ENCODE results near the gene GPX2.

The GPX2 gene

DNA sequence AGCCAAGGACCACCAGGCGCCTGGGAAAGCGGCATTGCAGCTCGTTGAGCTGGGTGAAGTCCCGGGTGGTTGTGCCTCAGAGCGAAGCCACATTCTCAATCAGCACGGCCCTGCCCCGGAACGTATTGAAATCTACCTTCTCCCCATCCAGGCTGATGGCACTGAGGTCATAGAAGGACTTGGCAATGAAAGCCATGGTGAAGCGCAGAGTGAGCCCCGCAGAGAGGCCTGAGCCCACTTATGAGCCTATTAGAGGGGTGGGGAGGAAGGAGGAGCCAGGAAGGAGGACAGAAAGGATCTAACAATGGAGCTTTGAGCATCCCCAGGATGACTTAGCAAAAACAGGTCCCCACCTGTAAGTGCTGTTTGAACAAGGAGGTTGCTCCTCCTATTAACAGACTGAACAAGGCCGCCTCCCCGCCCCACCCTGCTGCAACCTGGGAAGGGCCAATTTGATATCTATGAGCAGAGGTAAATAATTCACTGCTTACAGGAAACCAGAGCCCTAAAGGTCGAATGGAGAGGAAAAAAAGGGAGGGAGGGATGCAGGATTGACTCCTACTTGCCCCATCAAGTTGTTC is at the start of gene GPX2:
Gene GPX2 (minus strand): TSS at position 215 of the 581 bp plus-strand sequence. CDS start 19 bp downstream, at position 196.
- no peak for DNase-seq (ENCODE audit: low read depth in 2 of 2)

GRCh38 chr14:64990939-64991338 is 48.4 kb upstream of the GPX2 start:
- DNase-seq (ENCODE audit: low read depth in 2 of 2) = no peak

DNA sequence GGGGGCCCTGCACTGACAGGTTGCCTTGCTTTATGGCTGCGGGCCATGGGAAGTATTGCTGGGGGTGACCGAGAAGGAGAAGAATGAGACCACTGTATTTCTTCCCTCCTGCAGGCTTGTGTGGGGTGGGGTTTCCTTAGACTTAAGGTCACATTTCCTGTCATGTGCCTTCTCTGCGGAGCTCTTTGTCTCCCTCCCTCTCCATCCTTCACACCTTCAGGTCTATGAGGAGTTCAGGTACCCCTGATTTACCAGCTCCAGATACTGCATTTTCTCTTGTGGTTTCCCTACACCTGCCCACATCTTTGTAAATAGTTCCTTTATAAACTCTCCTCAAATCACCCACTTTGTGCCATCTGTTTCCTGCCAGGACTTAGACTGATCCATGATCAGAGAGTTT is 47.8 kb upstream of the GPX2 start:
- DNase-seq (ENCODE audit: low read depth in 2 of 2) = no peak

DNA sequence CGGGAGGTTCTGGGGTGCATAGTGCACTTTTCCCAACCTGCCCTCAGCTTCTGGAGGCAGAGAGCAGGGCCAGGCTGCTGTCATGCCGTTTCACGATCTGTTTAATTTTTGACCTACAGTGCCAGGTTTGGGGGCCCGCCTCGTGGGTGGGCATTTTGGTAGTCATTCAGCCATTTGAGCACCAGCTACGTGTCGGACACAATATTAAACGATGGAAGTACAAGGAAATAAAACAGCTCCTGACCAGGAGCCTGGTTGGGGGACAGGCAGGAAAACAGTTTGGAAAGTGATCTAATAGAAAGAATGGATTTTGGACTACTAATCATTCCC is 44.9 kb upstream of the GPX2 start:
- DNase-seq (ENCODE audit: low read depth in 2 of 2) = no peak

GRCh38 chr14:64986648-64987437 is 44.3 kb upstream of the GPX2 start, which contains the start of gene FNTB:
FNTB (plus strand) TSS chr14:64986895; CDS start chr14:64986954, 59 bp downstream.
- DNase-seq (ENCODE audit: low read depth in 2 of 2) = peak; percentile 95

DNA sequence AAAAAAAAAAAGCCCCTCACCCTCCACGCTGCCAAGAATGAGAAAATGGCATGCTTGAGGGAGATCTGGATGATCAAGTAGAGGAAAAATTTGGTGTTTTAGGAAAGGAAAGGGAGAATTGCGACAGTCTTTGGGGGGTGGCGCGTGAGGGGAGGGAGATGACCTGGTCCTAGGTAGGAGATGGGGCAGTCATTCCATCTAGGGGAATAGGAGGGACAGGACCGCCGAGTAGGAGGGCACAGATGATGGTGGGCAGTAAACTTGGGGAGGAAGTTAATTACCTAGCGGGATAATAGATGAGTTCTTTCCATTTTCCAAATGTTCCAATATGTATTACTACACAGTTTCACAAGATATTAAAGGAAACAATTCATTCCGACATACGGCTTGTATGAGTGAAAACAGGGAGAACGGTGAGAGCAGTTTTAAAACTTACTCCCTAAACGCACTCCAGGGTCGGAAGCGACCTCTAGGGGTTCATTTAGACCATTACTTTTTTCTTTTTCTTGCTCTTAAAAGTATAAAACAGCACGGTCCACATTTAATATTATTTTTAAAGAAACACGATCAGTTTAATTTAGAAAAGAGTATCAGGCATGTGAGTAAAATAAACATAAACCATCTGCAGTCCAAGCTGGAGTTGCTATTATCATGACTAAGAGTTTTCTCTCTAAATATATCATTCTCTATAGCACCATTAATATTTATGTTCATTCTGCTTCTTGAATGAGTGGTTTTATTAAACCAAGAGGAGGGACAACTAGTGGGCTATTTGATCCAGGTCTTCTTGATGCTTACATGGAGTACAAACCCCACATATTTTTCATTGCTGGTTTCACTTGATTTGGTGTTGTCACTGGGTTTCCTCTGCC is 41.1 kb upstream of the GPX2 start:
- DNase-seq (ENCODE audit: low read depth in 2 of 2) = peak in 1 of 2 experiments; percentile 28

- DNase-seq (ENCODE audit: low read depth in 2 of 2) = no peak
These were observed 37.0 kb upstream of the GPX2 start for GRCh38 chr14:64979336-64980074.

DNA sequence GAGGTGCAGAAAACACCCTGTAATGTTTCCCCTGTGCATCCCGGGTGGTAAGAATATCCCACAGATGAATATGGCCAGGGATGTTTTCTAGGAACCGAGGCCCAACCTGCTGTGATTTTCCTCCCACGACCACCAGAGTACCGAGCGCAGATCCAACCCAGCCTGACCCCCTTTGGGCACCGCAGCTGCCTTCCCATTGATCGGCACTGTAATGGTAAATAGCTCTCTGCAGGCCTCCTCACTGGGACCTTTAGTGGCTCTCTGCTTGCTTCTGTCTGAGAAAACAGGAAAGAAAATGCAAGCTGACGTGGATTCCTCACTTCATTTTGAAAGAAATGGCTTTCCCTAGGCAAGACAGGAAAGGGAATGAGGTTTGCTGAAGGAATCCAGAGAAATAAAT is 32.0 kb upstream of the GPX2 start:
- no peak for DNase-seq (ENCODE audit: low read depth in 2 of 2)

- DNase-seq (ENCODE audit: low read depth in 2 of 2) = no peak
These were observed 31.3 kb upstream of the GPX2 start for GRCh38 chr14:64973826-64974225.

- DNase-seq (ENCODE audit: low read depth in 2 of 2) = no peak
These were observed 30.5 kb upstream of the GPX2 start for GRCh38 chr14:64973026-64973442.

GRCh38 chr14:64971943-64972791 is 29.6 kb upstream of the GPX2 start, which contains the start of gene RAB15:
RAB15 (minus strand) TSS chr14:64972336; CDS start chr14:64972076, 260 bp downstream.
- peak in 1 of 2 experiments; percentile 6 for DNase-seq (ENCODE audit: low read depth in 2 of 2)

DNA sequence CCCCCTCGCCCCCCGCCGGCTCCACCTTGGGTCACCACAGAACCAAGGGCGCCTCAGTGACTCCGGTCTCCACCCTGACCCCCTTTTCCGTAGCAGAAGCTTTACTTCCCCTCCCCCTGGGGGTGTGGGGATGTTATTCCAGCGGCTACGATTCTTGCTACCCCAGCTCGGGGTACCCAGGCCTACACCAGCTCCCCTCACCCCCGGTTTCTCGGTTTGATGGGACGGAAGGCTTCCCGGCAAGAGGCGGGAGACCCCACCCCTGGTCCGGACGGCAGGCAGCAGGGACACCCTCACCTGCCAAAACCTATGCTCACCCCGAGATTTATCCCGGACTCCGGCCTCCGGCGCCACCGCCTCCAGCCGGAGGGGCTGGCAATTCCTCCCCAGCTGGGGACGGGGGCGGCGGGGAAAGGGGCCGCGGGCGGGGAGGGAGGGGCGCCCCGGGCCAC is 29.0 kb upstream of the GPX2 start:
- DNase-seq (ENCODE audit: low read depth in 2 of 2) = no peak

GRCh38 chr14:64970776-64971477 is 28.4 kb upstream of the GPX2 start:
- no peak for DNase-seq (ENCODE audit: low read depth in 2 of 2)

- DNase-seq (ENCODE audit: low read depth in 2 of 2) = no peak
These were observed 27.5 kb upstream of the GPX2 start for GRCh38 chr14:64970041-64970440.

- DNase-seq (ENCODE audit: low read depth in 2 of 2) = no peak
These were observed 26.1 kb upstream of the GPX2 start for GRCh38 chr14:64968651-64969050.

- DNase-seq (ENCODE audit: low read depth in 2 of 2) = no peak
These were observed 25.6 kb upstream of the GPX2 start for GRCh38 chr14:64968167-64968566.

DNA sequence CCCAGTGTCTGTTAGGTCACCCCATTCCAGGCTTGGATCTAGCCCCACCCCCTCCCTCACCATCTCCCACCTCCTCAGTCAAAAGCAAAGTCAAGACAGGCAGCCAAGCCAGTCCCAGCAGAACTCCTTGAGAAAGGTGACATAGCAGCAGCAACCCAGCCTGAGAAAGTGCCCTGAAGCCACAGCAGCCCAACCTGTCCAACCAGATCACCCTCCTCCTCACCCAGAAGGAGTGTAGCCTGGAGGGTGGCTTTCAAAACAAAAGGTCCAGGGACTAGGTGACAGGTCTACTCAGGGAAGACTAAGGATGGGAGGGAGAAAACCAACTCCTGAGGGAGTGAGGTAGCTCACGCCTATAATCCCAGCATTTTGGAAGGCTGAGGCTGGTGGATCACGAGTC is 24.4 kb upstream of the GPX2 start:
- DNase-seq (ENCODE audit: low read depth in 2 of 2) = no peak

DNA sequence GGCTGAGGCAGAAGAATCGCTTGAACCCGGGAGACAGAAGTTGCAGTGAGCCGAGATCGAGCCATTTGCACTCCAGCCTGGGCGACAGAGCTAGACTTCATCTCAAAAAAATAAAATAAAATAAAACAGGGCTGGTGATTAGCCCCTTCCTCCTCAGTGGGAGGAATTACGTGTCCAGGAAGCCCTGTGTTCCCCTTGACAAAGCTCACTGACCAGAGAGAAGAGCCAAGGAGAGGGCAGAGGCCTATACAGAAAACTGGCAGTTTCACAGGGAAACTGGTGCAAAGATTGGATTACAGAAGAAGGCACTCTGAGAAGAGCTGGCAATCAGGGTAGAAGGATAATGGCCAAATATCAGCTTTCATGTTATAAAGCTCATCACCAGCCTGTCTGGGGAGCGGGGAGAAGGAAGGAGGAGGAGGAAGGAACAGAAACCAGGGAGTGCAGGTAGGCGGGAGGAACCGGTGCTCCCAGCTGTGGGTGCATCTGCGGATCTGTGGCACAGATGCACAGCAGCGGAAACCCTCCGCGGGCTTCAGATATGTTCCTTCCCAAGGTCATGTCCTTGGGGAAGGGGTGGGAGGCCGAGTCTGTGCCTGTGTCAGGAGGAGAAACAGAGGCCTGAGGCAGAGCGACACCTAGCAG is 22.9 kb upstream of the GPX2 start:
- DNase-seq (ENCODE audit: low read depth in 2 of 2) = no peak

DNA sequence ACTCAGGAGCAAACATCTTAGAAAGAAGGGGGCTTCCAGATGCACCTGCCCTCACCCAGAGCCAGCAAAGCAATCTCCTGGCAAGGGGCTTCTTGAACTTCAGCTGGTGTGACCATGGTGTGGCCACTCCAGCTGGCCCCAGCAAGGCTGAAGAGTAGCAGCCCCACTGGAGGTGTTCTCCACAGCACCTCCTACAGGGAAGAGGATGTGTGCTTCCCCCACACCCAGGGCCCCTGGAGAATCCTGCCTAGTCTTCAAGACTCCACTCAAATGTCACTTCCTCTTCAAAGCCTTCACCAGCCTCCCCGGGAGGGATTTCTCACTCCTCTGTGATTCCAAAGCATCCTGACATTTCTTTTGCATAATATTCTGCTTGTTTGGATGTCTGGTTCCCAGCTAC is 21.1 kb upstream of the GPX2 start:
- DNase-seq (ENCODE audit: low read depth in 2 of 2) = no peak
